Measurements from ENCODE around the gene PRPSAP1. TPM values are rescaled to one million over a fixed set of nuclear protein-coding genes. Genes with fewer than 3 reads are reported as not detected.
"Not testable (repeated sequence)": the region's sequence is repeated elsewhere in the genome, so short reads cannot be mapped to it uniquely, and the experiment has no call there.

PRPSAP1 gene
- total RNA-seq, 1 donor from 2014 or later, result 57.5 TPM

DNA sequence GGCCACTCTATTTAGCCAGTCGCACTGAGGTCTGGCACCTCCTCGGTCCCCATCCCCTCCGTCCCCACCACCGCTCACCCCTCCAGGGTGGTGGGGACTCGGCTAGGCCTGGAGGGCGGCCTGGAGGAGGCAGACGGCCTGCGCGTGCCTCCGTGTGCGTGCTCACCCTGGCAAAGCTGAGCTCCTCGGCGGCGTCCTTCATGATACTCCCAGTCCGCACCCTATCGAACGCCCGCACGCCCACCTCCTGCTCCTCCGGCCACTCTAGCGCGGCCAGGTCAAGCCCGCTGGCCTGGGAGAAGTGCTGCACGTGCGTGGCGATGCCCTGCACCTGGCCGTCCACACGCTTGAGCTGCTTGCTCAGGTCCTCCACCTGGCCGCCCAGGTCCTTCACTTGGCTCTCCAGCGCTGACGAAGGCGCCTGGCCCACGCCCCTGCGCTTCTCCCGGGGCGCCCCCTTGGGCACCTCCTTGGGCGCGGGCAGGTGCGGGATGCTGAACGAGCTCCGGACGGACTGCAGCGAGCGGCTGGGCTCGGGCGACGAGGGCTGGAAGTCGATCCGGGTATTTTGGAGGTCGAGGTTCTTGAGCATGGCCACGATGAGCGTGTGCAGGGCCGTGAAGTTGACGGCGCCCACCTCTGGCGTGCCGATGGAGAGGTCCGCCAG, 46.3 kb downstream of the PRPSAP1 start:
- no peak for DNase-seq (ENCODE audit: low read depth)
- TF ChIP-seq CTCF (conservative IDR thresholded peaks at IDR 0.05; ENCODE audit: low read depth, low read length), result no peak
- H3K4me3 ChIP-seq (ENCODE audit: low read depth, low read length), result no peak overlapping the region

DNA sequence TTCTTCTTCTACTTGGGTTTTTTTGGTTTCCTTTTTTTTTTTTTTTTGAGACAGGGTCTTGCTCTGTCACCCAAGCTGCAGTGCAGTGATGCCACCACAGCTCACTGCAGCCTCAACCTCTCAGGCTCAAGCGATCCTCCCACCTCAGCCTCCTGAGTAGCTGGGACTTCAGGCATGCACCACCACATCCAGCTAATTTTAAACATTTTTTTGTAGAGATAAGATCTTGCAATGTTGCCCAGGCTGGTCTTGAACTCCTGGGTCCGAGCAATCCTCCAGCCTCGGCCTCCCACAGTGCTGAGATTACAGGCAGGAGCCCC, 48.6 kb downstream of the PRPSAP1 start:
- DNase-seq (ENCODE audit: low read depth), result not testable (repeated sequence)

DNA sequence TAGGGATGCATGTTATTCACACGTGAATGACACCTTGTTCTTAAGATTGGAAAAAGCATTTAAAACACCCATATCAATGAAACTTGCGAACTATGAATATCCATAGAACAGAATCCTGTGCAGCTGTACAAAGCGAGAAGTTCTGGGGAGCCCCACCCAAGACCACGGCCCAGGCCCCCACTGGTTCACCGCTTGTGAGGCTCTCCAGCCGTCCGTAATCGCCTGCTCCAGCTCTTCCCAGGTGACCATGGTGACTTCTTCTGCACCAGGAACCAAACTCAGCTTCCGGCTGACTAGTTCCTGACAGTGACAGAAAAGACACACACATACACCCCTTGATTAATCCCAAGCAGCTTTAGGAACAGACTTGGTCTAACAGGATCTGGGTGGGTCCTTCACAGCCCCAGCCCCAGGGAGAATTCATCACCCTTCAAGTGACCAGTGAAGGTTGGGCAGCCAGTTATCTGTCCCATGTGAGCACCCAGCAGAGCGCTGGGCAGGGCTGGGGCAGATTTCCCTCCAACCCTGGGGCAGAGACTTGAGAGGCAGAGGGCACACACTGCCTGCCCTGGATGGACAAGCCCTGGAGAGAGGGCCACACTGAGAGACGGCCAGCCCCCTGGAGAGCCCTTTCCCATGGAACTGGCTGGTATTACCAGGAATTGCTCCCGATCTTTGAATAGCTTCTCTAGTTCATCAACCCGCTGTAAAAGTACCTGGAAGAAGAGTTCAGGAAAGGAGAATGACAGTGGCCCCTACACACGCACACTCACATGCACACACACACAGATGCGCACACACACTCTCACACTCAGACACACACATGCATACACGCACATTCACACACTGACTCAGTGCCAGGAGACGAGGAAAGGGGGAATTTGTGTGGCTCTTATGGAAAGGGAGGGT, 49.2 kb downstream of the PRPSAP1 start:
- no peak for TF ChIP-seq CTCF (conservative IDR thresholded peaks at IDR 0.05; ENCODE audit: low read depth, low read length)
- no peak overlapping the region for H3K4me3 ChIP-seq (ENCODE audit: low read depth, low read length)
- no peak for DNase-seq (ENCODE audit: low read depth)

More for the DNA sequence above, 48.6 kb downstream of the PRPSAP1 start:
- not testable (repeated sequence) for H3K4me3 ChIP-seq (ENCODE audit: low read depth, low read length)

GRCh38 chr17:76297436-76297835, 56.3 kb downstream of the PRPSAP1 start:
- no peak for TF ChIP-seq CTCF (conservative IDR thresholded peaks at IDR 0.05; ENCODE audit: low read depth, low read length)
- no peak overlapping the region for H3K4me3 ChIP-seq (ENCODE audit: low read depth, low read length)
- DNase-seq (ENCODE audit: low read depth), result no peak

DNA sequence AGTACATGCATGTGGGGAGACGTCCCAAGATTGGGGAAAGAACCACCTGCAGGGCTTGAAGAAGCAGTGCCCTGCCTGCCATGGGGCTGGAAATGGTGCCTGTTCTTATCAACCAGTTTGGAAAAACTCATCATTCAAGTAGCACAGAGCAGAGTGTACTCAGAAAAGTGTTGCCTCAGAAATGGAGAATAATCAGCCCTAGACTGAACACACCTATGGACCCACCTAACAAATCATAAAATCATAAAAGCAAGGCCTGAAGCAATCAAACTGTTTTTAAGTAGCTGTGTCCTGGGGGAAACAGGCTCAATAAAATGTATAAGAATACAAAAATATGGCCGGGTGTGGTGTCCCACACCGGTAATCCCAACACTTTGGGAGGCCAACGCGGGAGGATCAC, 56.8 kb downstream of the PRPSAP1 start:
- no peak for DNase-seq (ENCODE audit: low read depth)
- no peak for TF ChIP-seq CTCF (conservative IDR thresholded peaks at IDR 0.05; ENCODE audit: low read depth, low read length)
- H3K4me3 ChIP-seq (ENCODE audit: low read depth, low read length), result no peak overlapping the region

- no peak for TF ChIP-seq CTCF (conservative IDR thresholded peaks at IDR 0.05; ENCODE audit: low read depth, low read length)
- no peak overlapping the region for H3K4me3 ChIP-seq (ENCODE audit: low read depth, low read length)
- no peak for DNase-seq (ENCODE audit: low read depth)
Measured at GRCh38 chr17:76296186-76296585, 57.5 kb downstream of the PRPSAP1 start.

- TF ChIP-seq CTCF (conservative IDR thresholded peaks at IDR 0.05; ENCODE audit: low read depth, low read length), result no peak
- no peak for DNase-seq (ENCODE audit: low read depth)
- H3K4me3 ChIP-seq (ENCODE audit: low read depth, low read length), result no peak overlapping the region
Measured at GRCh38 chr17:76293106-76293505, 60.6 kb downstream of the PRPSAP1 start.

Measured in epithelial cell of proximal tubule (primary cell).